Esophagus squamous epithelium (tissue), 5 donors: ENCODE results near the gene PLEKHA1. TPM values are rescaled to one million over a fixed set of nuclear protein-coding genes. Genes with fewer than 3 reads are reported as not detected.

ENCODE experiments used
- DNase-seq: peaks from one replicate; lab custom pipeline; 2025; lab: John Stamatoyannopoulos, UW
- H3K27ac ChIP-seq, 4 donors: fragments of 200-600 bp; sonication (generic); one replicate each; pipeline ENCODE4 v1.5.1; 2016 to 2019; ENCODE audit warnings: mild to moderate bottlenecking in 1 of 4
- H3K27me3 ChIP-seq, 4 donors: fragments of 200-600 bp; sonication (generic); 1 replicate in 3 of 4; 2 replicates in 1 of 4; pipeline versions ENCODE4 v1.5.1 to v1.6.0; 2017 to 2021; ENCODE audit warnings: antibody characterized with exemption in 1 of 4
- H3K36me3 ChIP-seq, 3 donors: fragments of 200-600 bp; sonication (generic); one replicate each; pipeline ENCODE4 v1.5.1; 2016 to 2019
- H3K4me1 ChIP-seq, 3 donors: fragments of 200-600 bp; sonication (generic); one replicate each; pipeline ENCODE4 v1.5.1; 2017 to 2019
- H3K4me3 ChIP-seq, 4 donors: fragments of 200-600 bp; sonication (generic); 1 replicate in 3 of 4; 2 replicates in 1 of 4; pipeline ENCODE4 v1.5.1; 2016 to 2019; ENCODE audit warnings: mild to moderate bottlenecking in 2 of 4, moderate library complexity in 1 of 4
- H3K9me3 ChIP-seq, 3 donors: fragments of 200-600 bp; sonication (generic); one replicate each; pipeline ENCODE4 v1.5.1; 2016 to 2019
- POLR2A ChIP-seq, 4 donors: fragments of 450-650 bp; IDR thresholded peaks; one replicate each; pipeline ENCODE4 v1.6.1; 2017; ENCODE audit warnings: antibody characterized with exemption in 4 of 4, mild to moderate bottlenecking in 4 of 4, moderate library complexity in 3 of 4
- WGBS, 2 donors: methylation state at CpG; one replicate each; pipeline ENCODE4 v1.1.5; 2018; 5-methylcytosine and 5-hydroxymethylcytosine counted together
- intact Hi-C: fragments of 100-400 bp; cut with DNase I; formaldehyde crosslinking; loops from one replicate; pipeline ENCODE4 v1.15.0; 2022
- total RNA-seq, 4 donors: library from RNA; depleted of rRNA; stranded (reverse); fragments of >200 nt; gene quantifications; one replicate each; pipeline ENCODE4 v1.1.0, GENCODE V29; 2016
- TF ChIP-seq, protein P1 (sequence below), 6 experiments: fragments of 450-650 bp in 4 of 6; fragments of 200-600 bp in 2 of 6; sonication (generic) in 2 of 6; IDR thresholded peaks; one replicate each; pipeline ENCODE4 v1.5.1; 2016 to 2019; ENCODE audit warnings: antibody characterized with exemption in 6 of 6, mild to moderate bottlenecking in 4 of 6, moderate library complexity in 4 of 6
- donor health status: DM: yes; HTN: yes; CAD: no.

PLEKHA1 gene
- total RNA-seq, 4 donors from 2014 or later: 23.4 to 56.3 (median 35.9) TPM

DNA sequence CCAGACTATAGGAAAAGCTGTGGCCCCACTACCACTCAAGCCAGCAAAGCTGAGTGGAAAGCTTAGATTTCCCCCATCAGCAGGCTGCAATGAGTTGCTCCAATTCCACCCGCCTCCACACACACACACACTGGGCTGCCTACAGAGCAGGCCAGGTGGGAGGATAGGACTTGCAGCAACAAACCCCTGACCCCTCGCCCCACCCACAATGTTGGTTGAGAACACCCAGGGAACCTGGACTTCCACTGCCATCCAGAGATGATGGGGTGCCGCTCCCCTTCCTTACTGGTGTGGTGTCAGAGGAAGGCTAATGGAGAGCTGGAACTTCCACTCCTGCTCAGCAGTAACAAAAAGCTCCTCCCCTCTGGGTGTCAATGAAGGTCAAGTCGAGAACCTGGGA is 16.8 kb upstream of the PLEKHA1 start:
- WGBS, 2 donors: 83% methylated on average over 1 of the region's 4 CpGs; no CpG with 5 or more reads in 1 of the 2 donors
- intact Hi-C loops: no loop called here

DNA sequence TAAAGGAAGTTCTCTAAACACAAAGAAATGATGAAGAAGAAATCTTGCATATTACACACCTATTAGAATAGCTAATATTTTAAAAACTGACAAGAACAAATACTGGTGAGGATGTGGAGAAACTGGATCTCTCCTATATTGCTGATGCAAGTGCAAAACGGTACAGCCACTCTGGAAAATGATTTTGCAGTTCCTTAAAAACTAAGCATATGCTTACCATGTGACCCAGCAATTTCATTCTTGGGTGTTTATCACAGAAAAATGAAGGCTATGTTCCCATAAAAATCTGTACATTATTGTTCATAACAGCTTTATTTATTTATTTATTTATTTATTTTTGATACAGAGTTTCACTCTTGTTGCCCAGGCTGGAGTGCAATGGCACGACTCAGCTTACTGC is 14.9 kb upstream of the PLEKHA1 start:
- intact Hi-C loops: no loop called here
- TF ChIP-seq, protein P1, sequence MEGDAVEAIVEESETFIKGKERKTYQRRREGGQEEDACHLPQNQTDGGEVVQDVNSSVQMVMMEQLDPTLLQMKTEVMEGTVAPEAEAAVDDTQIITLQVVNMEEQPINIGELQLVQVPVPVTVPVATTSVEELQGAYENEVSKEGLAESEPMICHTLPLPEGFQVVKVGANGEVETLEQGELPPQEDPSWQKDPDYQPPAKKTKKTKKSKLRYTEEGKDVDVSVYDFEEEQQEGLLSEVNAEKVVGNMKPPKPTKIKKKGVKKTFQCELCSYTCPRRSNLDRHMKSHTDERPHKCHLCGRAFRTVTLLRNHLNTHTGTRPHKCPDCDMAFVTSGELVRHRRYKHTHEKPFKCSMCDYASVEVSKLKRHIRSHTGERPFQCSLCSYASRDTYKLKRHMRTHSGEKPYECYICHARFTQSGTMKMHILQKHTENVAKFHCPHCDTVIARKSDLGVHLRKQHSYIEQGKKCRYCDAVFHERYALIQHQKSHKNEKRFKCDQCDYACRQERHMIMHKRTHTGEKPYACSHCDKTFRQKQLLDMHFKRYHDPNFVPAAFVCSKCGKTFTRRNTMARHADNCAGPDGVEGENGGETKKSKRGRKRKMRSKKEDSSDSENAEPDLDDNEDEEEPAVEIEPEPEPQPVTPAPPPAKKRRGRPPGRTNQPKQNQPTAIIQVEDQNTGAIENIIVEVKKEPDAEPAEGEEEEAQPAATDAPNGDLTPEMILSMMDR (IDR thresholded peaks at IDR 0.05): no peak
- TF ChIP-seq POLR2A (IDR thresholded peaks at IDR 0.05): no peak
- WGBS, 2 donors: 77 to 82% methylated on average over 2 of the region's 2 CpGs
- no peak for DNase-seq
- H3K27ac ChIP-seq: no peak overlapping the region
- no peaks in the 10 kb centered on the region for H3K27me3 ChIP-seq
- H3K9me3 ChIP-seq: no peaks in the 10 kb centered on the region
- peaks cover 0 to 36% (median 5%) of the 10 kb centered on the region in 3 donors for H3K4me1 ChIP-seq
- no peak overlapping the region for H3K4me3 ChIP-seq
- no peaks in the 10 kb centered on the region for H3K36me3 ChIP-seq

More for the DNA sequence above, 16.8 kb upstream of the PLEKHA1 start:
- Histone ChIP-seq H3K4me1 (peaks cover 0 to 17% (median 0%) of the 10 kb centered on the region in 3 donors), H3K36me3 (no peaks in the 10 kb centered on the region), H3K27ac (no peak overlapping the region), H3K27me3 (no peaks in the 10 kb centered on the region), H3K9me3 (no peaks in the 10 kb centered on the region), H3K4me3 (no peak overlapping the region)
- TF ChIP-seq, protein P1 (IDR thresholded peaks at IDR 0.05): no peak
- no peak for TF ChIP-seq POLR2A (IDR thresholded peaks at IDR 0.05)
- no peak for DNase-seq

DNA sequence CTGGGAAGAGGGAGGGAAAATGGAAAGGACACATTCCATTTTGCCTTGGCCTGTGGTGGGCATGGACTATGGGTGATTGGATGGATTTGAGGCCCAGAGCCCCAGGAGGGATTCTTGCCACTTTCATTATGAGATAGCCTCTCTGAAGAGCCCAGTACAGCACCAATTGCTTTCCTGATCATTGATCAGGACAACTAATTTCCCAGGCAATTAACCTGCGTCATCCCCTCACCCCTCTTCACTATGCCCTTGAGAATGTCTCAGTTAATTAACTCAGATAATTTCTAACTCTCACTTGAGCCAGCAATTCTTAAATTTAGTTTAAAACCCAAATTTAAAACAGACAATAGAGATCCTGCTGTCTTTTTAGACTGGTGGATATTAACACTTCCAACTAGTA is 13.5 kb upstream of the PLEKHA1 start:
- peaks cover 0 to 37% (median 5%) of the 10 kb centered on the region in 3 donors for H3K4me1 ChIP-seq
- no peak for TF ChIP-seq POLR2A (IDR thresholded peaks at IDR 0.05)
- TF ChIP-seq, protein P1 (IDR thresholded peaks at IDR 0.05): no peak
- no peaks in the 10 kb centered on the region for H3K27me3 ChIP-seq
- H3K9me3 ChIP-seq: no peaks in the 10 kb centered on the region
- 85 to 100% methylated on average over 1 of the region's 1 CpG for WGBS, 2 donors
- H3K4me3 ChIP-seq: no peak overlapping the region
- no peak for DNase-seq
- no peak overlapping the region for H3K27ac ChIP-seq
- no peaks in the 10 kb centered on the region for H3K36me3 ChIP-seq
- intact Hi-C loops: no loop called here

DNA sequence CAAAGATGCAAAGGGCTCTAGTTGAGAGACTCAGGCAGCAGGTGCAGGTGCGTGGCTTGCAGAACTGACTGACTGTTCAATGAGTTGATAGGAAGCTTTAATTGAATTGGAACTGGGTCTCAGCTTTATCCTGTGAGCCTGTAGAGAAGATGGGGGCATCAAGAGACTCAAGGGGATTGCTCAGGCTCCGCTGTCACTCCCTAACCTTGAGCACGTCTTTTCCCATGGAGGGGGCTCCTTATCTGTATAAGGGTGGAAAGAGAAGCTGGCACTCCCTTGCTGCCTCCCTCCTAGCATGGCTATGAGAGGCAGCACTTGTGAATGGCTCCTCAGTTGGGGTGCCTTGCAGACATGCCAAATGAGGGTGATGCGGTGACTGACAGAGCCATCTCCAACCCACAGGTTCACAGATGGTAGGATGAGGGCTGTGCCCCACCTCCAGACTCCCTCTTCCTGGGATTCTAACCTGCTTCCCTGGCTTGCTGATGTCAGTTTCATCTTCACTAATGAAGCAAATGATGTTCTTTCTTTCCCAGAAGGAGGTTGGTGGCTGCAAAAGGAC is 12.4 kb upstream of the PLEKHA1 start:
- TF ChIP-seq, protein P1 (IDR thresholded peaks at IDR 0.05): no peak
- no peak for TF ChIP-seq POLR2A (IDR thresholded peaks at IDR 0.05)
- Histone ChIP-seq H3K36me3 (no peaks in the 10 kb centered on the region), H3K9me3 (no peaks in the 10 kb centered on the region), H3K27me3 (no peaks in the 10 kb centered on the region), H3K27ac (no peak overlapping the region), H3K4me1 (peaks cover 0 to 37% (median 5%) of the 10 kb centered on the region in 3 donors), H3K4me3 (no peak overlapping the region)
- intact Hi-C loops: no loop called here
- WGBS, 2 donors: 87 to 90% methylated on average over 3 of the region's 4 CpGs
- no peak for DNase-seq

DNA sequence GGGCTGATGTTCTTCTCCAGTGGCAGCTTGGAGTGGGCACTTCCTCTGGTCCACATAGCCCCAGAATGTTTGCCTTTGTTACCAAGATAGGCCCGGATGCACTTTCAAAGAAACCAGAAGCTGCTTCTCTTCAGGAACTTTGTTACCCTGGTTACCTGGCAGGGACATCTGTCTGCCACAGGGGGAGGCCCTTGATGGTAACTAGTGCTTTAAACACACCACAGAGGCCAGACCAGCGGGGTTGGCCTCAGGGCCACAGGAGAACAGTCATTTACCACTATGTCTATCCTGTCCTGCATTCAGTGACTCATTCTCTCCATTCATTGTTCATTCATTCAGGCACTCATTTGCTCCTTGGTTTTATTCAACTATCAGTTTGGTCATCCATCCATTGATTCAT is 11.9 kb upstream of the PLEKHA1 start:
- intact Hi-C loops: no loop called here
- Histone ChIP-seq H3K36me3 (no peaks in the 10 kb centered on the region), H3K27ac (no peak overlapping the region), H3K27me3 (no peaks in the 10 kb centered on the region), H3K4me3 (no peak overlapping the region), H3K9me3 (no peaks in the 10 kb centered on the region), H3K4me1 (peaks cover 0 to 37% (median 5%) of the 10 kb centered on the region in 3 donors)
- DNase-seq: no peak
- TF ChIP-seq POLR2A (IDR thresholded peaks at IDR 0.05): no peak
- TF ChIP-seq, protein P1 (IDR thresholded peaks at IDR 0.05): no peak
- WGBS, 2 donors: 20 to 43% methylated on average over 1 of the region's 2 CpGs
